NCI-H146 treated with DMSO at 0.1 percent for 48 hours (cell line): Measurements from ENCODE around the gene C9orf72.
A peak's percentile ranks its signal among the peaks of the same experiment; 100 is the strongest.
"Not testable (repeated sequence)": the region's sequence is repeated elsewhere in the genome, so short reads cannot be mapped to it uniquely, and the experiment has no call there.

Source experiments
- DNase-seq: peaks from one replicate; lab custom pipeline; 2025; ENCODE audit not compliant: unreplicated experiment; lab: John Stamatoyannopoulos, UW

Gene C9orf72, protein sequence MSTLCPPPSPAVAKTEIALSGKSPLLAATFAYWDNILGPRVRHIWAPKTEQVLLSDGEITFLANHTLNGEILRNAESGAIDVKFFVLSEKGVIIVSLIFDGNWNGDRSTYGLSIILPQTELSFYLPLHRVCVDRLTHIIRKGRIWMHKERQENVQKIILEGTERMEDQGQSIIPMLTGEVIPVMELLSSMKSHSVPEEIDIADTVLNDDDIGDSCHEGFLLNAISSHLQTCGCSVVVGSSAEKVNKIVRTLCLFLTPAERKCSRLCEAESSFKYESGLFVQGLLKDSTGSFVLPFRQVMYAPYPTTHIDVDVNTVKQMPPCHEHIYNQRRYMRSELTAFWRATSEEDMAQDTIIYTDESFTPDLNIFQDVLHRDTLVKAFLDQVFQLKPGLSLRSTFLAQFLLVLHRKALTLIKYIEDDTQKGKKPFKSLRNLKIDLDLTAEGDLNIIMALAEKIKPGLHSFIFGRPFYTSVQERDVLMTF

GRCh38 chr9:27572918-27573633 is at the start of gene C9orf72:
TSS of gene C9orf72 (minus strand) at chr9:27573481. CDS start at chr9:27567120, 6,361 bp downstream.
- DNase-seq = peak; percentile 85

DNA sequence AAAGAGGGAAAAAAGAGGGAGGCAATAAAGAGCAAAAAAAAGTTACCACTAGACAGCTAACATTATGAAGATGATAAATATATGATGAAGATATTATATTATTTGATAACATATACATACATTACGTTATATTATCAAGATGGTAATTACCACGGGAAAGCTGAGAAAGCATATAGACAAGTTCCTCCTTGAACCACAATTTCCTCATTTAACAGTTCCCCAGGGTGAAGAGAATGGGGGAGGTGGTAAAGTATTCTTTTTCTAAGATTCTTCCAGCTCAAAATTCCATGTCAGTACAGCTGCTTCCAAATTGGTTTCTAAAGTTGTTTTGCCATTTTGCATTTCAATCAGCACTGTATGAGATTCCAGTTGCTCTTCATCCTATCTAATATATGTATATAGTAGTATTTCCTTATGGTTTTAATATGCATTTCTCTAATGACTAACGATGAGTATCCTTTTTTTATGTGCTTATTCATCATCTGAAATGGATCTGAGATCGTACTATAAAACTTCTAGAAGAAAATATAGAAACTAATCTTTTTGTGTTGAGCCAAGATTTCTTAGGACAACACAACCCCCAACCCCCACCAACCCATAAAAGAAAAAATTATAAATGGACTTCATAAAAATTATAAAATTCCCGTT is 49.5 kb upstream of the C9orf72 start:
- DNase-seq = no peak

DNA sequence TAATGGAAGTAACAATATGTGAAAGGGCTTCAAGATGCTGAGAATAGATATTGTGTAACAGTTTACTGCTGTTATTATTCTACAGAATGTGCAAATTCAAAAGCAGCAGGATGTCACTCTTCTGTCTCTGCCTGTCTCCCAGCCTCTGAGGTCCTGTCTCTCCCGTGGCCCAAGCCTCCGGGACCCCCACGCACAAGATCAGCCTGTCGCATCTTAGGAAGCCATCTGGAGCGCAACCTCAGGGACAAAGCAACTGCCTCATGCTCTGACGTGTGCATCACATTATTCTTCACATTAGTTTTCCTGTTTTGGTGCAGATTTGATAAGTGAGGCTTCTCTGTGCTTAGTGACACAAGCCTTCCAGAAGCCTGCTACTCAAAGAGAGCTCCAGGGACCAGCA is 46.5 kb upstream of the C9orf72 start:
- DNase-seq = no peak

DNA sequence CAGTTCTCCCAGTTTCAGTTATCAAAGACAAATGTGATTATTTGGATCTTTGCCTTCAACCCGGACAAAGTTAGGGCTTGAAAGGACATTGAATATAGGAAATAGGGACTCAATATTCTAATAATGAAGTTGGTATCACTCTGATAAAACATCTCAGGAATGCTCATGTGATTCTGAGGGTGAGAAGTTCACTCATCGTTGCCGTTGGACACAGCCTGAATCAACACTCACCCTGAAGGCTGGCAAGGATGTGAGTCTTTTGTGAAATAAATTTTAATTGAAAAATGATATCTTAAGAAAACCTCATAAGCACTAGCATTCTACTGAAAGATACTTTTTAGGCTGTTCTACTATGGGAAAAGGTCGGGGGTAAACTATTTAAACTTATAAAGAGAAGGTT is 44.8 kb upstream of the C9orf72 start:
- DNase-seq = no peak

DNA sequence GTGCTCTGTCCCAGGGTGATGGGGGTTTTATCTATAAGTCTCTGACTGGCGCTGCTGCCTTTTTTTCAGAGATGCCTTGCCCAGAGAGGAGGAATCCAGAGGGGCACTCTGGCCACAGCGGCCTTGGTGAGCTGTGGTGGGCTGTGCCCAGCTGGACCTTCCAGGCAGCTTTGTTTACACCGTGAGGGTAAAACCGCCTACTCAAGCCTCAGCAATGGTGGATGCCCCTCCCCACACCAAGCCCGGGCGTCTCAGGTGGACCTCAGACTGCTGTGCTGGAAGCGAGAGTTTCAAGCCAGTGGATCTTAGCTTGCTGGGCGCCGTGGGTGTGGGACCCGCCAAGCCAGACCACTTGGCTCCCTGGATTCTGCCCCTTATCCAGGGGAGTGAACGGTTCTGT is 41.3 kb upstream of the C9orf72 start:
- no peak for DNase-seq

- not testable (repeated sequence) for DNase-seq
Measured at GRCh38 chr9:27612036-27612435, 38.8 kb upstream of the C9orf72 start.

DNA sequence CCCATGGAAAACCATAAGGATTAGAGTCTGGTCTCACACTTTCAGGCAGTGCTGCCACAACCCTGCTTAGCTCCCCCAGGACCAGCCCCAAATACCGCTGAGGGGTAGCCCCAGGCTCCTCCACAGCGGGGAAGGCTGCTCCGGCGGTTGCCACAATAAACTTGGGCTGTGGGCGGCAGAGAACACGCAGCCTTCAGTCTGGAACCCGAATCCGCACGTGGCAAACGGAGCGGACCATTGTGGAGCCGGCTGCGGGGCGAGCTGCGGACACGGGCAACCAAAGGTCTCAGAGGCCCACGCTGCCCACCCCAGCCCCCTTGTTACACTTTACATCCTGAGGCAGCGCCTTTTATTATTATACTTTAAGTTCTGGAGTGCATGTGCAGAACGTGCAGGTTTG is 37.3 kb upstream of the C9orf72 start:
- DNase-seq = no peak

DNA sequence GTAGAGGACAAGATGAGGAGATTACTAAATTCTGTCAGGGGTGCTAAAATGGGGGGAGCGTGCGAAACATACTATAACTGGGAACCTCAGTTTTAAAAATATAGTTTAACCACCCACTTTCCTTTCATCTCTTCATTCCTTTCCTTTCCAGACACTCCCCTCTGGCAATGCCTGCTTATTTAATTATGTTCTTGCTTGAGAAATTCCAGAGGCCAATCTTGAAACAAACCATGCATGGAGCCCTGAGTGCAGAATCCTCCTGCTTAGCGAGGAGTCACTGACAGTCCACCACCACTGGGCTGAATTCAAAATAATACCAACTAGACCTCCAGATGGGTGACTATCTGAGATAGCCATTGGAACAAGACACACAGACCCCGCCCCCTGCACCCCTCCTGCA is 29.7 kb upstream of the C9orf72 start:
- no peak for DNase-seq

DNA sequence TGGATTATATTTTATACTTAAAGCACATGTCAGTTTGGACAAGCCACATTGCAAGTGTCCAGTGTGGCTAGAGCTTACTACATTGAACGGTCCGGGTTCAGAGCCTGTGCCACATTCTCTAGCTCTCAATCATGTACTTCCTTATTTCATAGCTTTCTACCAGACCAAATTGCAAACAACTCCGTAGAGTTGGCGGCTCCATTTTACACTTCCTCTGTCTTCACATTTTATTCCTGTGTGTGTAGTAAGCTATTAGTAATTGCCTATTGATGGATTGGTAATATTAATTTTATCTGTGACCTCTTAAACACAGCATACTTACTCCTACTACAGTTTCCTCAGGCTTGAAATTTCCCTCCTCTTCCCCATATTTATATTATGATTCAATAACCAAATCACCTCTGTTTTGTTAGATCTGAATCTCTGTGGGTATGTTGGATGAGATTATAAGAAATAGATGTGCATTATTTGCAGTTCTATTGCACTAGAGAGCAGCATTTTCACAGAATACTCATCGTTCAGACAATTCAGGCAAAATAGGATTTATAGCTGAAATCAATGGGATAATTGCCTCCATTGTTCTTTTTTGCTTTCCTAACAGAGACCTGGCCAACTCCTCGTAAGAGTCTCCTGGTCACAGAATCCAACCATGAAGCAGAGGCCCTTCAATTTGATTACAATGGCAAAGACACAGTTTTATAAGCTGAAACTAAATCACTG is 29.0 kb upstream of the C9orf72 start:
- no peak for DNase-seq

- no peak for DNase-seq
Measured at GRCh38 chr9:27601396-27601795, 28.1 kb upstream of the C9orf72 start.

GRCh38 chr9:27600256-27600655 is 27.0 kb upstream of the C9orf72 start:
- no peak for DNase-seq

GRCh38 chr9:27599870-27600238 is 26.6 kb upstream of the C9orf72 start:
- no peak for DNase-seq

DNA sequence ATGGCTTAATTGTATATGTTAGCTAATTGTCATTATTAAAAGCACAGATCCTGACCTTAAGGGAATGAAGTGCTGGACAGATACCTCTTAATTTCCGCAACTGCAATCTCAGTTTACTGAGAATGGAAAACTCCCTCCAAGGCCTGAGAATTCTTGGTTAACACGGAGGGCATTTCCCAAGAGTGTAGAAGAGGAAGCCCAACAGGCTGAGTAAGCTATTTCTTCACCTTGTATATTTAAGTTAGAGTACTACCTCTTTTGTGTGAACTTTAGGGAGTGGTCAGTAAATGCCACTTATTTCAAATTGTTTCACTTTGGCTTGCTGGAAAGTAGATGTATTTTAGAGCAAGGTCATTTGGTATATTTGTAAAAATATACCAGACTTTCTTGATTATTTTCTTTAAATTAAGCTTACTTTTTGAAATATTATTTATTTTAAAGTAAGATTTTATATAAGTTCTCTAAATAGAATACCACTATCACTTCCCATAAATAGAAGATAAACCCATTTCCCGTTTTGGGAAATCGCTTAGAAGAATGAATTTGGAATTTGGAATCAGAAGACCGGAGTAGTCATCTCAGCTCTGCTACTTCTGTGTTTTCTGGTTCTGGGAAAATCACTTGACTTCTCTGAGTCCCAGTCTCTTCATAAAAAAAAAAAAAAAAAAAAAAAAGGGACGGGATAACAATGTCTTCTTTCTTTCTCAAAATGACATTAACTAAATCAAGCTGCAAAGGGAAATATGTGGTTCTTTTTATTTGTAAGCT is 26.0 kb upstream of the C9orf72 start:
- DNase-seq = no peak

DNA sequence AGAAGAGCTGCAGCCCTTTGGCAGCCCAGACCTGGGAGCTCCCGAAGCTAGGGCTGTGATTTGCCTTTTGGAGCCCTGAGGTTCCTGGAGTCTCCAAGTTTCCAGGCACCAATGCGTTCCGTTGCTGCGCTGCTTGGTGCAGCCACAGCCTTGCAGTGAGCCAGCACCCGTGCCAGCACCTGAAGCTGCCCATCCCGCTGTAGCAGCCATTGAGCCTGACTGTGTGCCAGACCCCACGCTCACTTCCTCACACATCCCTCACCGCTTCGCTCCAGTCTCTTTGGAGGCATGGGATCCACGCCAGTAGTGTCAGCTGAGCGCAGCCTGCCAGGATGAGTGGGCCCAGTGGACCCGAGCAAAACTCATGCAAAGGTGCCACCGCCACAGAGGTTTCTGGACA is 22.5 kb upstream of the C9orf72 start:
- DNase-seq = no peak

- DNase-seq = no peak
Measured at GRCh38 chr9:27591672-27592071, 18.4 kb upstream of the C9orf72 start.

DNA sequence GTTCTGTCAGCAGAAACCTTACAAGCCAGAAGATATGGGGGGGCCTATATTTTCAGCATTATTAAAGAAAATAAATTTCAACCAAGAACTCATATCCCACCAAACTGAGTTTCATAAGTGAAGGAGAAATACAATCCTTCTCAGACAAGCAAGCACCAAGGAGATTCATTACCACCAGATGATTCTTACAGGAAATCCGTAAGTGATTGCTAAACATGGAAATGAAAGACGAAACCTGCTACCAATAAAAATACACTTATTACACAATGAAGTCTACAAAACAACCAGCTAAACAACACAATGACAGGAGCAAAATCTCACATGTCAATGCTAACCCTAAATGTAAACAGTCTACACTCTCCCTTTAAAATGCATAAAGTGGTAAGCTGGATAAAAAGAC is 17.8 kb upstream of the C9orf72 start:
- no peak for DNase-seq

GRCh38 chr9:27590651-27591050 is 17.4 kb upstream of the C9orf72 start:
- no peak for DNase-seq

GRCh38 chr9:27589462-27589861 is 16.2 kb upstream of the C9orf72 start:
- no peak for DNase-seq

GRCh38 chr9:27586304-27586703 is 13.0 kb upstream of the C9orf72 start:
- DNase-seq = no peak

- no peak for DNase-seq
Measured at GRCh38 chr9:27584931-27585330, 11.7 kb upstream of the C9orf72 start.
